ENCODE data around the gene LIPA. TPM values are rescaled to one million over a fixed set of nuclear protein-coding genes. Genes with fewer than 3 reads are reported as not detected.

The LIPA gene
- total RNA-seq, 1 donor from 2014 or later, result 44.1 TPM

GRCh38 chr10:89164080-89164479 lies 87.5 kb downstream of the LIPA start:
- no peak for DNase-seq (ENCODE audit: low spot score)
- Mint-ChIP-seq H3K36me3 (ENCODE audit: low read depth) (no peaks in the 10 kb centered on the region), H3K27ac (ENCODE audit: unreplicated experiment) (no peak overlapping the region), H3K9me3 (ENCODE audit: low read depth) (no peaks in the 10 kb centered on the region), H3K27me3 (ENCODE audit: low read depth) (peaks cover 33% of the 10 kb centered on the region), H3K4me3 (ENCODE audit: unreplicated experiment) (no peak overlapping the region), H3K4me1 (ENCODE audit: low read depth) (no peaks in the 10 kb centered on the region)
- no peak for TF ChIP-seq CTCF (IDR thresholded peaks at IDR 0.05)

Other genes with a start within 250 kb of the LIPA start
- gene CH25H, start 44.5 kb downstream of the LIPA start, total RNA-seq, result not detected in 3 replicates
- 3.0 to 3.8 TPM (median 3.3 TPM) in 3 replicates for gene IFIT2, start 50.3 kb upstream of the LIPA start, total RNA-seq
- gene IFIT3, start 76.2 kb upstream of the LIPA start, total RNA-seq, result 6.0 to 7.4 TPM (median 6.9 TPM) in 3 replicates
- not detected in 3 replicates for gene IFIT1B, start 126.3 kb upstream of the LIPA start, total RNA-seq
- gene IFIT1, start 140.8 kb upstream of the LIPA start, total RNA-seq, result 2.0 to 4.4 TPM (median 2.0 TPM) in 3 replicates
- 12.8 to 13.7 TPM (median 13.0 TPM) in 3 replicates for gene IFIT5, start 162.8 kb upstream of the LIPA start, total RNA-seq